GM19043 (cell line): ENCODE results near the gene EVPL.
"Not testable (repeated sequence)": the region's sequence is repeated elsewhere in the genome, so short reads cannot be mapped to it uniquely, and the experiment has no call there.

Experiments
- ATAC-seq: cut with Tn5 transposase; IDR thresholded peaks from one replicate; pipeline ENCODE4 v1.9.1; 2021; ENCODE audit warnings: low read depth; ENCODE audit not compliant: unreplicated experiment

EVPL gene

DNA sequence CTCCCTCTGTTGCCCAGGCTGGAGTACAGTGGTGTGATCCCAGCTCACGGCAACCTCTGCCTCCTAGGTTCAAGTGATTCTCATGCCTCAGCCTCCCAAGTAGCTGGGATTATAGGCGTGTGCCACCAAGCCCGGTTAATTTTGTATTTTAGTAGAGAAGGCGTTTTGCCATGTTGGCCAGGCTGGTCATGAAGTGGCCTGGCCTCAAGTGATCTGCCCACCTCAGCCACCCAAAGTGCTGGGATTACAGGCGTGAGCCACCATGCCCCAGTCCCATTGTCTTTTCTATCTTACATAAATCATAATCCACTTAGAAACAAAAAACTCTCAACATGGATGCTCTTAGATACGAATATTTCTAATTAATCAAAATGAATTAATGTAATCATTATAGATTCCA is 51.9 kb downstream of the EVPL start:
- not testable (repeated sequence) for ATAC-seq

DNA sequence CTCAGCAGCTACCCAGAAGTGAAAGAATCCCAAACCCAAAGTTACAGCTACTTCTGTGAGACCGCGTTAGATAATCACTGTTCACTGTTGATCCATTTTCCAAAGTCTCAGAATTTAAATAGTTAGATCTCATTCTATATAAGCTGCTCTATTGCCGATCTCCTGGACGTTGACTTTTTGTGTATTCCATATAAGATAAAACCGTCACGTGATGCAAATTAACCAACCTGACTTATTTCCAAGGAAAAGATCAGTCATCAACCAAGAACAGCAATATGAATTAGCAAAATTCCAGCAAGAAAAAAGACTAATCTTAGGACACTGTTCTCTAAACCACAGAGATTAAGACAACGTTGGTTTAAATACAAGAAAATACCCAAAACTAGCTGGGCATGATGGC is 56.5 kb downstream of the EVPL start:
- ATAC-seq, result no peak

DNA sequence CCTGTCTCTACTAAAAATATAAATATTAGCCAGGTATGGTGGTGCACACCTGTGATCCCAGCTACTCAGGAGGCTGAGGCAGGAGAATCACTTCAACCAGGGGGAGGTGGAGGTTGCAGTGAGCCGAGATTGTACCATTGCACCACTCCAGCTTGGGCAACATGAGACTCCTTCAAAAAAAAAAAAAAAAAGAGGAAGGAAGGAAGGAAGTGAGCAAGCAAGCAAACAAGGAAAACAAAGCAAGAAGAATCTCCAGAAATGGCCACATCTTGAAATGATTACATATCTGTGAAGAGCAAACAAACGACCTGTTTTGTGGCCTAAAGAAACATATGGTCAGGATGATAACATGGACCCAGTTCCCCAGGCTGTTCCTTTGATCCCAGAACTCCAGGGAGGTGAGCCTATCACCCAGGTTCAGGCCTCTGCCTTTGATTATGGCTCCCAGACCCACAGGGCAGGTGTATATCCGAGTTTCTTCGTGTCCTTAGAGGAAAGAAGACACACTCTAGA is 57.0 kb downstream of the EVPL start:
- ATAC-seq, result no peak

DNA sequence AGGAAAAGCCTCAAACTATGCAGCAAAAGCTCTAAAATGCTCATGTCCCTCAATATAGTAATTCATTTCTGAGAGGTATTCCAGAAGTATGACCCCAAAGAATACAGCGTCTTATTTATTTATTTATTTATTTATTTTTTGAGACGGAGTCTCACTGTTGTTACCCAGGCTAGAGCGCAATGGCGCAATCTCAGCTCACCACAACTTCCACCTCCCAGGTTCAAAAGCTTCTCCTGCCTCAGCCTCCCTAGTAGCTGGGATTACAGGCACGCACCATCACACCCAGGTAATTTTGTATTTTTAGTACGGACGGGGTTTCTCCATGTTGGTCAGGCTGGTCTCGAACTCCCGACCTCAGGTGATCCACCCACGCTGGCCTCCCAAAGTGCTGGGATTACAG is 58.1 kb downstream of the EVPL start:
- not testable (repeated sequence) for ATAC-seq

DNA sequence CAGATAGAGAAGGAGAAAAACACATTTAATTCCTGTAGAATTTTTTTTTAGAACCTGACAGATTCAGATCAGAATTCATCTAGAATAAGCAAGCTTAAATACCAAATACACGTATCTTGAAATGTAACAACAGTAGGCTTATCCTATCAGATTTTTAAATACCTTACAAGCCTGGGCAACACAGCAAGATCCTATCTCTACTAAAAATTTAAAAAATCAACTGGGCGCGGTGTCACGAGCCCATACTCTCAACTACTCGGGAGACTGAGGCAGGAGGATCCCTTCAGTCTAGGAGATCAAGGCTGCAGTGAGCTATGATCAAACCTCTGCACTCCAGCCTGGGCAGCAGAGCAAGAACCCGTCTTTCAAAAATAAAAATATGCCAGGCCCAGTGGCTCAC is 61.6 kb downstream of the EVPL start:
- ATAC-seq, result no peak

DNA sequence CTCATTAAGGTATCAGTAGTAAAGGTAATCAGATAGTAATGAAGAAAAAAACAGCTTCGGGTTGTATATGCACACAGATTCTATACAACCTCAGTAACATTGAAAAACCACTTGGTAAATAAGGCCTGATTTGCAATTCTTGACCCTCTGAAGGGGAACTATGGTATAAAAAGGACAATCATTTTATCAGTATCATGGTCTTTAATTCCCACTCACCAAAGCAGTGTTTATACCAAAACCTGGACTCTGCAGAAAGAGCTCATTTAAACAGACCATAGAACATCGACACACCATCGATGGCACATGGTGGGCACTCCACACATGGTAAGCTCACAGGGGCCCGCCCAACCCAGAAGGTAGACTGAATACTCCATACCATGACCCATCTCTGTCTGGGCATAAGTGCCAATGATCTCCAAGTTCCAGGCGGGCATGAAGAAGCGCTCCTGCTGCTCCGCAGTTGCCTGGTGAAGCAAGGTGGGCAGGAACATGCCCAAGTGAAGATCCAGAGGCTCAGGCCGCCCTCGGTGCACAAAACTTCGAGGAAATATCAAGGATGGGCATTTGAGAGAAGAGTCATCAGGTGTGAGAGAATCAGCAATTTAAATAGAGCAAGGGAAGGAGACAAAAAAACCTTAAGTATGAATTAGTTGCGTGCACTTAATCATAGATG is 67.1 kb downstream of the EVPL start:
- no peak for ATAC-seq

DNA sequence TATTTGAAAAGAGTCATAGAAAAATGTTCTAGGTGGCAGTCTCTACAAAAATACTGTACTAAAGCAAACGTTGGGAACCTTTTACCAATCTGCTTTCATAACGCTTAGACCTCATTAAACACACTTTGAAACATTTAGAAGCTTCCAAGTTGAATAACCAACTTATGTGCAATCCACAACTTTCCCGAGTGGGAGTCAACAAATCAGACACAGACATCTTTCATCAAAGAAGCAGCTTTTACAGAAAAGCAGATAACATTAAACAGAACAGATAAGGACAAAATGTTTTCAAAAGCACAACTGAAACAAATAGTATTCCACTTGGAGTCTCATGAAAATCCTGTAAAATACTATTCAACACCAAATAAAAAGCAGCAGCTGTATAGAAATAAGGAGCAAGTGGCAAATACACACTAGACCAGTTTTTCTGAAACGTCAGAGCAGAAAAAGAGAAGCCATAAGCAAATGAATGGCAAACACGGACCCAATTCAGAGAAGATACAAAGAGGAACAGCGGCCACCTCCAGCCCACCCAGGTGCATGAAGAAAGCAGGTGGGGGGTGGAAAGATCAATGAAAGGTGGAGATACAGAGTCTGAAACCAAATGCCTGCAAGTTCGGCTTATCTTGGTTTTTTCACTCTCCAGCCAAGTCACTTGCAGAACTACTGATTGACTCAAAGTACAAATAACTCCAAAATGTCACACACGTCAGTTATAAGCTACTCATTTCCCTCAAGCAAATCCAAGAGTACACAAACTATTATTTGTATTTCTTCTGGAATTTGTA is 67.9 kb downstream of the EVPL start:
- ATAC-seq, result no peak
